Daoy (cell line): ENCODE results near the gene KCTD5. TPM values are rescaled to one million over a fixed set of nuclear protein-coding genes. Genes with fewer than 3 reads are reported as not detected.

ENCODE experiments used
- DNase-seq: peaks from one replicate; pipeline ENCODE4 v3.0.0-alpha.2; 2015; ENCODE audit warnings: low read depth
- total RNA-seq: library from RNA; depleted of rRNA; stranded (reverse); fragments of >200 nt; shearing (Covaris generic); gene quantifications from 2 replicates; pipeline ENCODE4 v1.2.3, GENCODE V29; 2014

KCTD5 gene
- total RNA-seq, 1 experiment from 2014 or later: 27.4 TPM

DNA sequence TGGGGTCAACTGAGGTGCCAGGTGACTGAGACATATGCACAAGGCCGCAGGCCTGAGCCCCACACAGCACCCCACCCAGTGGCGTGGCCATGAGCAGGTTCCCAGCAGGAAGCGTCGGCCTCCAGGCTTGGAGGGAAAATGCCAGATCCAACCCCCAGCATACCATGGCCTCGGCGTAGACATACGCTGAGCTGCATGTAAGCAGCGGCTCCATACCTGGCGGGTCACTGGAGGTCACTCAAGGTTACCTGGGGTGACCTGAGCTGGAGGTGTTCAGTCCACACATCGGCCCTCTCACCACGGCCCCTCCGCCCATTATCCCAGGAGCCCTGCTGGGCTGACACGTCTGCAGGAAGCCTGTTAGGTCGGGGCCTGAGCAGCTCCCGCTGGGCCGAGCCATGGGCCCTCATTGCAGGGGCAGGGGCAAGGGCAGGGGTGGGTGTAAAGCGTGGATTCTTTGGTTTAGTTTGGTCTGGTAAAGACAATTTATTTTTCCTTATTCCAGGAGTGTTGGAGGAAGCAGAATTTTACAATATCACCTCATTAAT is 15.2 kb downstream of the KCTD5 start:
- DNase-seq: no peak

GRCh38 chr16:2698103-2698870 is 16.0 kb downstream of the KCTD5 start:
- DNase-seq: no peak

GRCh38 chr16:2698965-2699750 is 16.8 kb downstream of the KCTD5 start:
- DNase-seq: no peak

GRCh38 chr16:2699791-2700600 is 17.7 kb downstream of the KCTD5 start:
- no peak for DNase-seq

- no peak for DNase-seq
Measured at GRCh38 chr16:2700786-2701185, 18.5 kb downstream of the KCTD5 start.

DNA sequence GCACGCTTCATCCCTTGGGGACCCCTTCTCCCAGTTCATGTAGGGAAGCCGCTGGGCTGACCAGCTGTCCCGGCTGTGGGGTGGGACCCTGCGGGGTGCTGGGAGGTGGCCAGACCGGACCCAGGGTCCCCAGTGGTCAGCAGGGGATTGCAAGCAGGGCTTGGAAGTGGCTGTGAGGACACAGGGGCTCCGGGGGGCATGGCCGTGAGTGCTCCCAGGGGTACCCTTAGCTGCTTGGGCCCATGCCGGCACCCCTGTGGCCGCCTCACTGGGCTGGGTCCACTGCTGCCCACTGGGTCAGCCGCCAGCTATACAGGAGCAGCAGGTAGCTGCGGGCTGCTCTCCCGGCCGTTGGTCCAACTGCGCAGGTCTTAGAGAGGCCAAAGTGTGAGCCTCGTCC is 18.9 kb downstream of the KCTD5 start:
- DNase-seq: no peak

DNA sequence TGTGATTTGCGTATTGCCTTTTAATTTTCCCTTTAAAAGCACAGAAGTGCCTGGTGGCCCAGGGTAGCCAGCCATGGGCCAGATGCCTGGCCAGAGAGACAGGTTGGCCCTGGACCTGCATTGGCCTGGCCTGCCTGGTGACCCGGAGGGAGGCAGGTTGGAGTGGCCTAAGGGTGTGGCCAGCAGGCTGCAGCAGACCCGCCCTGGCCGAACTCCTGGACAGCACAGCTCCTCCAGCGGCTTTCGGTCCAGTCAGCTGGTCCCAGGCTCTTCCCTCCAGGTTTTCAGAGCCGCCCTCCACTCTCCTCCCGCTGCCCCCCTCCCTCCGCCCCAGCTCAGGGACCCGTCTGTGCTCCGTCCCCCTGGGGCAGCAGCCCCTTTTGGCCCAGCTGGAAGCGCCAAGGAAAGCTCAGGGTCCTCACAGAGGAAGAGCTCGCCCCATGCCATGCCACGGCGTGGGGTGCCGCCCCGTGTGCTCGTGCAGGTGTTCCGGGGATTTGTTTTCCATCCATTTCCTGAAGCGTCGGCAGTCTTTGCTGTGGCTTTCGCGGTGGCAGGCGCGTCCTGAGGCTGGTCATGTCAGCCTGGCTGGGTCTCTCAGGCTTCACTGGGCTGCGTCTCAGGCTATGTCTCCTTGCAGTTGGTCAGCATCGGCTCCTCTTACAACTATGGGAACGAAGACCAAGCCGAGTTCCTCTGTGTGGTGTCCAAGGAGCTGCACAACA is 19.6 kb downstream of the KCTD5 start:
- no peak for DNase-seq

DNA sequence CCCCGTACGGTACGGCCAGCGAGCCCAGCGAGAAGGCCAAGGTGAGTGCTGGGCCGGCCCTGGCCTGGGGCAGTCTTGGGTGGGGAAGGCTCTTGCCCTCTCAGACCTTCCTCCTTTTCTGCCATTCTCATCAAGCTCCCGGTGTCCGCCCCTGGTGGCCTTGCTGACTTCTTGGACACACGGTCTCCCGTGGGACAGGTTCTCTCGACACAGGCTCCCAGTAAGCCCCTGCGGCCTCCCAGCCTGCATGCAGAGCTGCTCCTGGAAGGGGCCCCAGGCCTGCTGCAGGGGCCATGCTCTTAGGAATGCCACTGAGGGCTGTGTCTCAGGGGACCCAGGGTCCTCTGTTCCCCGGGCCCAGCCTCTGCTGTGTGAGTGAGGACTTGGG is 20.1 kb downstream of the KCTD5 start:
- DNase-seq: no peak

- DNase-seq: no peak
Measured at GRCh38 chr16:2702871-2703745, 20.8 kb downstream of the KCTD5 start.

GRCh38 chr16:2704166-2704982 is 22.1 kb downstream of the KCTD5 start:
- no peak for DNase-seq

DNA sequence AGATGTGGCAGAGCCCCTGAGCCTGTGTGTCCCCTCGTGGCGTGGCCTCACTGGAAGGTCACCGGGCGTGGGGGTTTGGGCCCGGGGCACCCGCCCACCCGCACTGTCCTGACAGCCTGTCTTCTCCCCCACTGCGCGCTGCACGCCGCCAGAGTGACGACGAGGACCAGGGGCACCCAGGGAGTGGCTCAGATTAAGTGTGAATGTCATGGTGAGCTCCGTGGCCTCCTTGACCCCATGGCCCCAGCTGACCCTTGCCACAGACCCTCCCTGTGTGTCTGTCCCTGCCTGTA is 22.6 kb downstream of the KCTD5 start:
- no peak for DNase-seq

GRCh38 chr16:2705351-2705750 is 23.0 kb downstream of the KCTD5 start:
- no peak for DNase-seq

DNA sequence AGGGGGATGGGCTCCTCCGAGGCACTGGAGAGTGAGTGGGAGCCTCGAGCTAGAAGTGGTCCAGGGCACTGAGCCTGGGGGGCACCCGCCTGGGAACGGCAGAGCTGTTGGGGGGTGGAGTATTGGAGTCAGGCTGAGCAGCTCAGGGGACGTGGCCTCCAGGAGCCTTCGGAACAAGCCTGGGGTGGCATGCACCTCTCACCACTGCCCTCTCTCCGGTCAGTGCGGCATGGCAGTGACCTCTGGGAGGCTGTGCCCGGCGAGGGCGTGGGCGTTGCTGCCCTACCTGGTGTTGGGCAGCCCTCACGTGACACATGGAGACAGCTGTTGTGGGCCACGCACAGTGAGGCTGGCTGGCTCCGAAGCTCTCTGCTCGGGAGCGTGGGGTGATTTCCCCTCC is 23.8 kb downstream of the KCTD5 start:
- DNase-seq: no peak

DNA sequence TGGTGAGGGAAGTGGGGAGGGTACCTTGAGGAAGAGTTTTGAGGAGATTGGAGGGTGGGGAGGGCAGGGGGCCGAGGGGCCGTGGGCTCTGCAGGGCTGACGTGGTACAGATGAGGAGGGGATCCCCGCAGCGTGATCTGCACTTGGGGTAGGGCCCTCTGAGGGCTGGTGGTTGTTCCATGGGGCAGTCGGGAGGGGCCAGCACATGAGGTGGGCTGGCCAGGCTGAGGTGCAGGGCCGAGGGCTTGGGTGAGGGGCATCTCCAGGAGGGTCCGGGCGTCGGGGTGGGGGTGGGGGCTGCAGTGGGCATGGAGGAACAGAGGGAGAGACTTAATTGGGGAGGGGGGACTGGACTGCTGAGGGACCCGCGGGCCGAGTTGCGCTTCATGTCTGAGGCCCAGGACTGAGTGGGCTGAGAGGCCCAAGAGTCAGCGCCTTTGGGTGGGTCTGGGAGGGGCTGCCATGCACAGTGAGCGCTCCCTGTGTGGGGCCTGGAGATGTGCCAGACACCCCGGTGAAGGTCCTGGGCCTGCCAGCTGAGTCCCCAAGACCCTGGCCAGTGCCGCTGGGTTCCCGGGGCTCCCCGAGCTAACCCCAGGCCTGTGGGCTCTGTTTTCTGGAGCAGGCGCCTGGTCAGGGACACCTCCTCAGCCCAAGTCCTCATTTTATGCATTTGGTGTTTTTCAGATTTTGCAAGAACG is 24.4 kb downstream of the KCTD5 start:
- DNase-seq: no peak

GRCh38 chr16:2707368-2708289 is 25.3 kb downstream of the KCTD5 start:
- no peak for DNase-seq

GRCh38 chr16:2708290-2708639 is 25.9 kb downstream of the KCTD5 start:
- DNase-seq: no peak

DNA sequence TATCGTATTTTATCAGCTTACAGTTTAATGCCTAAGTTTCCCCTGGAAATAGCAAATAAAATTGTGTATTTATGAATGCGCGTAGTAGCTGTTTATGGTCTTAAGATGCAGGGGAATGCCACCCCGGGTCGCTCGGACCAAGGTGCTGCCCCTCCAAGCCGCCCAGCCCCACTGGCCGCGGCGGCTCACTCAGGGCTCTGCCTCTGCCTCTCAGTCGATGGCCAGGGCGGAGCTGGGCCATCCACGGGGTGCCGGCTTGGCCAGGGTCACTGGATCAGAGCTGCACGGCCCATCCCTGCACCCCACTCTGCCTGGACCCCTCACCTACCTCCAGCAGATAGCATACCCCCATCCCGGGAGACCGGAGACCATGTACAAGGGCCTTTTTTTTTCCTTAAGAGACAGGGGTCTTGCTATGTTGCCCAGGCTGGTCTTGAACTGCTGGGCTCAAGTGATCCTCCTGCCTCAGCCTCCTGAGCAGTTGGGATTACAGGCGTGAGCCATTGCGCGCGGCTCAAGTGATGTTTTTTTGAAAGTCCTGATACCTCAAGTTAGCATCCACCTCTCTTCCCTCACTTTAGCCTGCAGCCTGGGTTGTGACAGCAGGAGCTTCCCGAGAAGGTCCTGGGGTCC is 26.7 kb downstream of the KCTD5 start:
- DNase-seq: no peak

DNA sequence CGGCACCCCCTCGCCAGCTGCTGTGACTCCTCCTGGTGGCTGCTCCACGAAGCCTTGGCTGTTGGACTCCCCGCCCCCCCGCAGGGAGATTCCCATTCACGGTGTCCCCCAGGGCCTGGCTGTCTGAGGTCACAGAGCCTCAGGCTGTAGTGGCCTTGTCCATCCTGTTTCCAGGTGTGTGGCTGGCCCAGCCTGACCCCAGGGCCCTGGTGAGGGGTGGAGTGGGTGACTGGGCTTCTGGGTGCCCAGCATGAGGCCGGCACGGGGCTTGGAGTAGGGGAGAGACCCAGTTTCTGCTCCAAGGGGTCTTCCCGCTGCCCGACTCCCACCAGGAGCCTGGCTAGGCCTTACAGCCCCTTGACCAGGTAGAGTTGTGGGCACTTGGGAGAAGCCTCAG is 27.3 kb downstream of the KCTD5 start:
- DNase-seq: no peak
